Activated naive CD8-positive, alpha-beta T cell treated with anti-CD3 and anti-CD28 coated beads, Interleukin-2, amount 10 ng/mL, durations not matched to agents 7 days and 5 days (primary cell): ENCODE measurements around the gene MLKL. TPM values are rescaled to one million over a fixed set of nuclear protein-coding genes. Genes with fewer than 3 reads are reported as not detected.
A peak's percentile ranks its signal among the peaks of the same experiment; 100 is the strongest.

Source experiments
- ATAC-seq: fragments of 150-1000 bp; cut with Tn5 transposase; one replicate; pipeline ENCODE4 v1.10.0; 2021; ENCODE audit warnings: low read depth, moderate library complexity
- POLR2A ChIA-PET: fragments of 350-600 bp; sonication (Branson Sonifier 250); formaldehyde crosslinking; loops from one replicate; lab custom pipeline; 2021; ENCODE audit warnings: antibody characterized with exemption; lab: Charles Lee
- DNase-seq: peaks from one replicate; pipeline ENCODE4 v3.0.0; 2021
- H3K27ac Mint-ChIP-seq: one replicate; pipeline ENCODE4 v1.8.0; 2022; ENCODE audit warnings: mild to moderate bottlenecking, mixed read lengths
- H3K27me3 Mint-ChIP-seq: one replicate; pipeline ENCODE4 v1.8.0; 2022; ENCODE audit warnings: mild to moderate bottlenecking, moderate library complexity, mixed read lengths
- H3K36me3 Mint-ChIP-seq: one replicate; pipeline ENCODE4 v1.8.0; 2021; ENCODE audit warnings: mild to moderate bottlenecking, mixed read lengths
- H3K4me1 Mint-ChIP-seq: one replicate; pipeline ENCODE4 v1.8.0; 2021; ENCODE audit warnings: mixed read lengths
- H3K4me3 Mint-ChIP-seq: one replicate; pipeline ENCODE4 v1.8.0; 2022; ENCODE audit warnings: mild to moderate bottlenecking, moderate library complexity, mixed read lengths
- H3K9me3 Mint-ChIP-seq: one replicate; pipeline ENCODE4 v1.8.0; 2021; ENCODE audit warnings: mixed read lengths
- total RNA-seq, 2 experiments: library from RNA; stranded (reverse); gene quantifications; one replicate each; pipeline ENCODE4 v1.2.3, GENCODE V29; 2021

MLKL gene
- total RNA-seq, result 10 to 100 TPM; 25.6 to 28.7 TPM

GRCh38 chr16:74700438-74701225 is at the start of gene MLKL:
Gene MLKL (minus strand): TSS chr16:74700862. CDS start chr16:74695757, 5,105 bp downstream.
- H3K36me3 Mint-ChIP-seq, result peaks cover 19% of the 10 kb centered on the region
- peak within 1 kb of the TSS; percentile 100 for H3K27ac Mint-ChIP-seq
- H3K4me3 Mint-ChIP-seq, result peak within 1 kb of the TSS; percentile 99
- ATAC-seq (peak; percentile 75), DNase-seq (peak; percentile 67)
- no peaks in the 10 kb centered on the region for H3K9me3 Mint-ChIP-seq
- peaks cover 48% of the 10 kb centered on the region for H3K4me1 Mint-ChIP-seq
- no peaks in the 10 kb centered on the region for H3K27me3 Mint-ChIP-seq
- POLR2A ChIA-PET, result interaction anchor here (0.8 to 4.5 kb wide), 8 partner anchors 33 to 404 kb away, joined by 3 to 64 read pairs (median 4); partner anchors contain the start of genes GLG1, PSMD7, RFWD3 and WDR59

- Mint-ChIP-seq H3K27me3 (no peaks in the 10 kb centered on the region), H3K4me1 (no peaks in the 10 kb centered on the region), H3K36me3 (no peaks in the 10 kb centered on the region), H3K4me3 (no peak overlapping the region), H3K9me3 (no peaks in the 10 kb centered on the region), H3K27ac (no peak overlapping the region)
- DNase-seq (no peak), ATAC-seq (no peak)
- POLR2A ChIA-PET, result no interaction called here
Observed at GRCh38 chr16:74749291-74750055, 48.8 kb upstream of the MLKL start.

DNA sequence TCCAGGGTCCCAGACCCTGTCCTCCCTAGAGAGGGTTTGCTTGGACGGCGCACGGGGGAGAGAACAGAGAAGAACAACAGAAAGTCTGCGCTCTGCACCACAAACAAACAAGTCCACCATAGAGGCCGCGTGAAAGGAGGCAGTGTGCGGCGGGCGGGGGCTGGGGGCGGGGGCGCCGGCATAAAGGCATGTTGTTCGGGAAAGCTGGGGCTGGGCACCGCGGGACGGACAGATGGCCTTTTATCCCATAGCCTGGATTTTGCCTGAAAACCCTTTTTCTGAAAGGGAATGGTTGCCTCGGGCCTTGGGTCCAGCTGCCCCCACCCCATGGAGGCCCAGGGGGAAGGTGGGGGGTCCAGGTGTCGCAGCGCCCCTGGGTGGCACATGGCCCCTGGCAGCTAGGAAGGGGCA is 48.0 kb upstream of the MLKL start:
- Mint-ChIP-seq H3K27ac (no peak overlapping the region), H3K36me3 (no peaks in the 10 kb centered on the region), H3K4me3 (no peak overlapping the region), H3K9me3 (no peaks in the 10 kb centered on the region), H3K27me3 (no peaks in the 10 kb centered on the region), H3K4me1 (no peaks in the 10 kb centered on the region)
- POLR2A ChIA-PET, result no interaction called here
- ATAC-seq (no peak), DNase-seq (no peak)

GRCh38 chr16:74747716-74748615 is 47.3 kb upstream of the MLKL start:
- H3K4me3 Mint-ChIP-seq, result no peak overlapping the region
- no peaks in the 10 kb centered on the region for H3K36me3 Mint-ChIP-seq
- no peak overlapping the region for H3K27ac Mint-ChIP-seq
- ATAC-seq (no peak), DNase-seq (no peak)
- POLR2A ChIA-PET, result no interaction called here
- H3K4me1 Mint-ChIP-seq, result no peaks in the 10 kb centered on the region
- no peaks in the 10 kb centered on the region for H3K27me3 Mint-ChIP-seq
- H3K9me3 Mint-ChIP-seq, result no peaks in the 10 kb centered on the region

DNA sequence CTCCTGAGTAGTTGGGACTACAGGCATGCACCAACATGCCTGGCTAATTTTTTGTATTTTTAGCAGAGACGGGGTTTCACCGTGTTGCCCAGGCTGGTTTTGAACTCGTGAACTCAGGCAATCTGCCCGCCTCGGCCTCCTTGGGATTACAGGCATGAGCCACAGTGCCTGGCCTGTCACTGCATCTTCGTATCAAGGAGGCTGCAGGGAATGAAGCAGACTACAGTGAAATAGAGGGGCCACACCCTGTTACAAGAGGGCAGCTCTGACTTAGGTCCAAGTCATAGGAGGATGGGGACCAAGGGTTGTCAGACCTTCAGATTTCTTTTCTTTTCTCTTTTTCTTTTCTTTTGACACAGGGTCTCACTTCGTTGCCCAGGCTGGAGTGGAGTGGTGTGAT is 45.3 kb upstream of the MLKL start:
- DNase-seq (no peak), ATAC-seq (no peak)
- Mint-ChIP-seq H3K9me3 (no peaks in the 10 kb centered on the region), H3K27ac (no peak overlapping the region), H3K4me3 (no peak overlapping the region), H3K27me3 (no peaks in the 10 kb centered on the region), H3K4me1 (peaks cover 2% of the 10 kb centered on the region), H3K36me3 (no peaks in the 10 kb centered on the region)
- POLR2A ChIA-PET, result no interaction called here

- Mint-ChIP-seq H3K4me1 (peaks cover 2% of the 10 kb centered on the region), H3K4me3 (no peak overlapping the region), H3K36me3 (no peaks in the 10 kb centered on the region), H3K9me3 (no peaks in the 10 kb centered on the region), H3K27ac (no peak overlapping the region), H3K27me3 (no peaks in the 10 kb centered on the region)
- POLR2A ChIA-PET, result no interaction called here
- ATAC-seq (no peak), DNase-seq (no peak)
Observed at GRCh38 chr16:74745109-74745615, 44.5 kb upstream of the MLKL start.

- H3K27ac Mint-ChIP-seq, result no peak overlapping the region
- no peaks in the 10 kb centered on the region for H3K9me3 Mint-ChIP-seq
- DNase-seq (no peak), ATAC-seq (no peak)
- H3K4me3 Mint-ChIP-seq, result no peak overlapping the region
- H3K36me3 Mint-ChIP-seq, result no peaks in the 10 kb centered on the region
- H3K27me3 Mint-ChIP-seq, result no peaks in the 10 kb centered on the region
- POLR2A ChIA-PET, result no interaction called here
- peaks cover 2% of the 10 kb centered on the region for H3K4me1 Mint-ChIP-seq
Observed at GRCh38 chr16:74744566-74744965, 43.9 kb upstream of the MLKL start.

DNA sequence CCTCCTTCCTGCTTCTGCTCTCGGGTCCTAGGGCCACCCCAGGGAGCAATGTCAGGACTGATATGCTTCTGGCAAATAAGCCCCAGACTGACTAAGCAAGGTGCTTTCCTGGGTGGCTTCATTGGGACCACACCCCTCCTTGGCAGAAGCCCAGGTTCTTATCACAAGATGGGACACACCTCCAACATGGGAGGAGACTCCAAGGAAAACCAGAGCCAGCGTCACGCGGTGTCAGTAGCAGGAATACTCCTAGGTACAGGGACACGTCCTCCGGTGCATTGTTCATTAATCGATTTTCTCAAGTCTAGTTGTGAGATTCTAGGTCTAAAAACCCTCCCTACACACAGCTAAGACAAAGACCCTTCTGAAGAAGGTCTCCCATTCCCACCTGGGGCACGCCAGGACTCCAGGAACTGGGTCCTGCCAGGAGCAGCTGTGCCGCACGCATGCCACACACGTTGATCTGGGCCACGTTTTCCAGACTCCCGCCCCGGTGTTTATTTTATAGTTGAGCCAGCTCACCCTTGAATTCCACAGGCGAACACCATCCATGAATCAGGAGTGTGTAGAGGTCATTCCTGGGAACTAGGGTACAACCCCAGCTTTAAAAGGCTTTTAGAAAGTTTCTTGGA is 43.1 kb upstream of the MLKL start:
- Mint-ChIP-seq H3K4me3 (no peak overlapping the region), H3K4me1 (peaks cover 2% of the 10 kb centered on the region), H3K27me3 (no peaks in the 10 kb centered on the region), H3K36me3 (no peaks in the 10 kb centered on the region), H3K27ac (no peak overlapping the region), H3K9me3 (no peaks in the 10 kb centered on the region)
- DNase-seq, result no peak
- no peak for ATAC-seq
- POLR2A ChIA-PET, result no interaction called here

GRCh38 chr16:74743045-74743667 is 42.5 kb upstream of the MLKL start:
- Mint-ChIP-seq H3K27me3 (no peaks in the 10 kb centered on the region), H3K4me3 (no peak overlapping the region), H3K27ac (no peak overlapping the region), H3K9me3 (no peaks in the 10 kb centered on the region), H3K36me3 (no peaks in the 10 kb centered on the region), H3K4me1 (peaks cover 2% of the 10 kb centered on the region)
- DNase-seq (no peak), ATAC-seq (no peak)
- POLR2A ChIA-PET, result no interaction called here

DNA sequence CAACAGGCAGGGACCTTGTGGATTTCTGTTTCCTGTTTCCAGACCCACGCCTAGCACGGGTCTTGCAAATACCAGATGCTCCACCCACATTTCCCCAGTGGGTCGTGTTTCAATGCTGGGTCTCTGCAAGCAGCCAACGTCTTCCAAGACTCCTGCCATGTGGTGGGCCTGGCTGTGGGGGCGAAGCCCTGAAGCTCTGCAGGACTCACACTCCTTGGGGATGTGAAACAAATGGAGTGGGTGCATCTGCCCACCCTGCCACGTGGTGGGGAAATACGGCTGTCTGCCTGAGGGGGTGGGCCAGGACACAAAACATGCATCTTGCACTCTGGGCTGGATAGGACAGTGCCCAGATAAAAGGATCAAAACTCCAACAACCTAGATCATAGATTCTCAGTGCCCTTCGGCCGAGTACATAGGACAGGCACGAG is 41.4 kb upstream of the MLKL start:
- no peaks in the 10 kb centered on the region for H3K36me3 Mint-ChIP-seq
- peaks cover 2% of the 10 kb centered on the region for H3K4me1 Mint-ChIP-seq
- DNase-seq (no peak), ATAC-seq (no peak)
- no peaks in the 10 kb centered on the region for H3K27me3 Mint-ChIP-seq
- no peaks in the 10 kb centered on the region for H3K9me3 Mint-ChIP-seq
- H3K4me3 Mint-ChIP-seq, result no peak overlapping the region
- H3K27ac Mint-ChIP-seq, result no peak overlapping the region
- POLR2A ChIA-PET, result no interaction called here

GRCh38 chr16:74740795-74741304 is 40.2 kb upstream of the MLKL start:
- H3K9me3 Mint-ChIP-seq, result no peaks in the 10 kb centered on the region
- no peaks in the 10 kb centered on the region for H3K27me3 Mint-ChIP-seq
- ATAC-seq (no peak), DNase-seq (no peak)
- no peak overlapping the region for H3K27ac Mint-ChIP-seq
- POLR2A ChIA-PET, result no interaction called here
- no peaks in the 10 kb centered on the region for H3K36me3 Mint-ChIP-seq
- no peak overlapping the region for H3K4me3 Mint-ChIP-seq
- peaks cover 2% of the 10 kb centered on the region for H3K4me1 Mint-ChIP-seq

DNA sequence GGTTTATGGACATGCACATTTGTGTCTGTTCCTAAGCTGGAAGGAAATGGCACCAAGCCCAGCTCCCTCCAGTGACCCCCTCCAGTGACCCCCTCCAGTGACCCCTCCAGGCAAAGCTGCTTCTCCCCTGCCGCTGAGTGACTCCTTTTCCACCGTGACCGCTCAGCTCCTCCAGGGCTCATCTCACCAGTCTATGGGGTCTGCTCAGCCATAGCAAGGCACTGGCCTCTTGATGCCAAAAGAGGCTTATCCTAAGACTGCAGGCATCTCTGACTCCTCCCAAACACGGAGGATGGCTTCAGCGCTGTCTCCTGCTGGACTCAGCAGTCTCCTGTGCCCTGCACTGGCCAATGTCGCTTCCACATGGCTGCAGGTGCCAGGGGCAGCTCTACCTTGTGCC is 38.6 kb upstream of the MLKL start:
- ATAC-seq (no peak), DNase-seq (no peak)
- Mint-ChIP-seq H3K27me3 (no peaks in the 10 kb centered on the region), H3K27ac (no peak overlapping the region), H3K9me3 (no peaks in the 10 kb centered on the region), H3K4me3 (no peak overlapping the region), H3K4me1 (peaks cover 2% of the 10 kb centered on the region), H3K36me3 (no peaks in the 10 kb centered on the region)
- POLR2A ChIA-PET, result no interaction called here
